LNCaP clone FGC (cell line): ENCODE measurements around the gene DDI2.

Experiments used
- DNase-seq: peaks from one replicate; pipeline ENCODE4 v3.0.0-alpha.2; 2011; ENCODE audit warnings: low read depth
- H3K4me3 ChIP-seq: 2 replicates; pipeline ENCODE4 v1.5.1; 2011; ENCODE audit warnings: mild to moderate bottlenecking, low read depth, low read length, control low read depth
- CTCF ChIP-seq: IDR thresholded peaks from 2 replicates; pipeline ENCODE4 v1.5.1; 2012; ENCODE audit warnings: mild to moderate bottlenecking; ENCODE audit not compliant: control insufficient read depth, insufficient read depth; ENCODE audit errors: extremely low read depth

The DDI2 gene

GRCh38 chr1:15617173-15618076 lies at the start of gene DDI2:
Gene DDI2 (plus strand): TSS chr1:15617458. CDS start chr1:15617671, 213 bp downstream.
- peak within 1 kb of the TSS; percentile 90 for H3K4me3 ChIP-seq
- TF ChIP-seq CTCF: no peak
- DNase-seq: peak; percentile 85

- H3K4me3 ChIP-seq: no peak overlapping the region
- no peak for TF ChIP-seq CTCF
- no peak for DNase-seq
These were observed 48.7 kb upstream of the DDI2 start for GRCh38 chr1:15568387-15569073.

GRCh38 chr1:15570861-15571260 lies 46.4 kb upstream of the DDI2 start:
- H3K4me3 ChIP-seq: no peak overlapping the region
- no peak for TF ChIP-seq CTCF
- no peak for DNase-seq

GRCh38 chr1:15571266-15571665 lies 46.0 kb upstream of the DDI2 start:
- no peak overlapping the region for H3K4me3 ChIP-seq
- no peak for TF ChIP-seq CTCF
- no peak for DNase-seq

GRCh38 chr1:15573477-15573876 lies 43.8 kb upstream of the DDI2 start:
- DNase-seq: no peak

GRCh38 chr1:15574741-15575140 lies 42.5 kb upstream of the DDI2 start:
- no peak for DNase-seq
- H3K4me3 ChIP-seq: no peak overlapping the region
- TF ChIP-seq CTCF: no peak

More at GRCh38 chr1:15573477-15573876, 43.8 kb upstream of the DDI2 start:
- H3K4me3 ChIP-seq: no peak overlapping the region
- no peak for TF ChIP-seq CTCF
